Prostate gland (tissue), 2 donors: ENCODE results near the gene DPYSL5. TPM values are rescaled to one million over a fixed set of nuclear protein-coding genes. Genes with fewer than 3 reads are reported as not detected.

Experiments
- DNase-seq: peaks from one replicate; pipeline ENCODE4 v3.0.0-alpha.2; 2019; ENCODE audit warnings: low spot score
- H3K27ac ChIP-seq, 2 donors: fragments of 200-600 bp; sonication (generic); 2 replicates each; pipeline ENCODE4 v1.5.1; 2017 to 2019
- H3K27me3 ChIP-seq: fragments of 200-600 bp; sonication (generic); replicated peaks from 2 replicates; pipeline ENCODE4 v1.5.1; 2019; ENCODE audit not compliant: insufficient read depth
- H3K36me3 ChIP-seq, 2 donors: fragments of 200-600 bp; sonication (generic); 1 replicate in 1 of 2; 2 replicates in 1 of 2; pipeline versions ENCODE4 v1.5.1 to v1.8.1; 2017 to 2019
- H3K4me1 ChIP-seq: fragments of 200-600 bp; sonication (generic); replicated peaks from 2 replicates; pipeline ENCODE4 v1.5.1; 2019
- H3K4me3 ChIP-seq, 2 donors: fragments of 200-600 bp; sonication (generic); 2 replicates each; pipeline ENCODE4 v1.5.1; 2017 to 2019
- H3K9me3 ChIP-seq: fragments of 200-600 bp; sonication (generic); 2 replicates; pipeline ENCODE4 v1.5.1; 2017
- POLR2A ChIP-seq: fragments of 450-650 bp; IDR thresholded peaks from one replicate; pipeline ENCODE4 v1.6.1; 2016; ENCODE audit warnings: antibody characterized with exemption, mild to moderate bottlenecking
- POLR2AphosphoS5 ChIP-seq: sonication (generic); formaldehyde crosslinking; IDR thresholded peaks from one replicate; pipeline ENCODE4 v1.6.1; 2017; ENCODE audit warnings: antibody characterized with exemption
- WGBS: methylation state at CpG from one replicate; pipeline ENCODE4 v1.1.5; 2018; 5-methylcytosine and 5-hydroxymethylcytosine counted together
- intact Hi-C: fragments of 100-400 bp; cut with DNase I; formaldehyde crosslinking; loops from one replicate; pipeline ENCODE4 v1.14.2; 2022
- total RNA-seq, 2 donors: library from RNA; depleted of rRNA; stranded (reverse); fragments of >200 nt; gene quantifications; one replicate each; pipeline ENCODE4 v1.1.0, GENCODE V29; 2016
- TF ChIP-seq, protein P1 (sequence below), 4 experiments: fragments of 200-600 bp in 2 of 4; fragments of 450-650 bp in 2 of 4; sonication (generic) in 2 of 4; IDR thresholded peaks; 1 replicate in 3 of 4; 2 replicates in 1 of 4; pipeline ENCODE4 v1.5.1; 2016 to 2019; ENCODE audit warnings: antibody characterized with exemption in 4 of 4, mild to moderate bottlenecking in 2 of 4, moderate library complexity in 2 of 4

The DPYSL5 gene
- total RNA-seq, 2 donors from 2014 or later = 1.2 TPM; not detected in 1

DNA sequence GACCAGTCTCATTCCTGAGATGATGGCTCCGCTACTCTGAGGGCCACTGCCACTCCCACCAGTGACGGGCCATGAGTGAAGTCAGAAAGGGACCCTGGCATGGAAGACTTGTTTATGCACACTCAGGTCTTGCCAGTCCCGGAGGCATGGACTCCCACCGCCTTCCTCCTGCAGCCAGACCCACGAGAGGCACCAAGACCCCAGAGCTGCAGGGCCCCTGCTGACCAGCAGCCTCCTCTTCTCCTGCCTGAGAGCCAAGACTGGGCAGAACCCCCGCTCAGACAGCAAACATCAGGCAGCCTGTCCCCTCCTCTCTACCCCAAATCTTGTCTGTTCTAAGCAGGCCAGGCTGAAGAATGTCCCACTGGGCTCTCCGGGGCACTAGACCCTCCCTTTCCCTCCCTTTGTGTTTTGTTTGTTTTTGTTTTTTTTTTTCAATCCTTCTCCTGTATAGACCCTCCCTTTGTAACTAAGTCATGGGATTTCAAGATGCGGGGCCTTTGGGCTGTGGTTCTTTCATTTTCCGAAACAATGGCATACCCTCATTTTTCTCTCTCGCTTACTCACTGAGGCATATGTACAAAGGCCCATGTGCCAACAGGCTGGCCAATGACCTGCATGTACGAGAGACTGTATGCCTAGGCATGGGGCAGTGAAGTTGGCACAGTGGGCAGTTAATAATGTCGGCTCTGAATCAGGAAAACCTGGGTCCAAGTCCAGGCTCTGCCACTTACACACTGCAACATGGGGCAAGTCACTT is 98.2 kb downstream of the DPYSL5 start:
- no peaks in the 10 kb centered on the region for H3K4me1 ChIP-seq
- no peaks in the 10 kb centered on the region for H3K36me3 ChIP-seq
- no peaks in the 10 kb centered on the region for H3K27me3 ChIP-seq
- WGBS = 78% methylated on average over 12 of the region's 12 CpGs
- no peaks in the 10 kb centered on the region for H3K9me3 ChIP-seq
- H3K27ac ChIP-seq = no peak overlapping the region
- no peak for DNase-seq
- no peak overlapping the region for H3K4me3 ChIP-seq
- intact Hi-C loops = no loop called here
- TF ChIP-seq POLR2A = no peak
- TF ChIP-seq, protein P1, sequence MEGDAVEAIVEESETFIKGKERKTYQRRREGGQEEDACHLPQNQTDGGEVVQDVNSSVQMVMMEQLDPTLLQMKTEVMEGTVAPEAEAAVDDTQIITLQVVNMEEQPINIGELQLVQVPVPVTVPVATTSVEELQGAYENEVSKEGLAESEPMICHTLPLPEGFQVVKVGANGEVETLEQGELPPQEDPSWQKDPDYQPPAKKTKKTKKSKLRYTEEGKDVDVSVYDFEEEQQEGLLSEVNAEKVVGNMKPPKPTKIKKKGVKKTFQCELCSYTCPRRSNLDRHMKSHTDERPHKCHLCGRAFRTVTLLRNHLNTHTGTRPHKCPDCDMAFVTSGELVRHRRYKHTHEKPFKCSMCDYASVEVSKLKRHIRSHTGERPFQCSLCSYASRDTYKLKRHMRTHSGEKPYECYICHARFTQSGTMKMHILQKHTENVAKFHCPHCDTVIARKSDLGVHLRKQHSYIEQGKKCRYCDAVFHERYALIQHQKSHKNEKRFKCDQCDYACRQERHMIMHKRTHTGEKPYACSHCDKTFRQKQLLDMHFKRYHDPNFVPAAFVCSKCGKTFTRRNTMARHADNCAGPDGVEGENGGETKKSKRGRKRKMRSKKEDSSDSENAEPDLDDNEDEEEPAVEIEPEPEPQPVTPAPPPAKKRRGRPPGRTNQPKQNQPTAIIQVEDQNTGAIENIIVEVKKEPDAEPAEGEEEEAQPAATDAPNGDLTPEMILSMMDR (IDR thresholded peaks at IDR 0.05) = no peak
- TF ChIP-seq POLR2AphosphoS5 = no peak

DNA sequence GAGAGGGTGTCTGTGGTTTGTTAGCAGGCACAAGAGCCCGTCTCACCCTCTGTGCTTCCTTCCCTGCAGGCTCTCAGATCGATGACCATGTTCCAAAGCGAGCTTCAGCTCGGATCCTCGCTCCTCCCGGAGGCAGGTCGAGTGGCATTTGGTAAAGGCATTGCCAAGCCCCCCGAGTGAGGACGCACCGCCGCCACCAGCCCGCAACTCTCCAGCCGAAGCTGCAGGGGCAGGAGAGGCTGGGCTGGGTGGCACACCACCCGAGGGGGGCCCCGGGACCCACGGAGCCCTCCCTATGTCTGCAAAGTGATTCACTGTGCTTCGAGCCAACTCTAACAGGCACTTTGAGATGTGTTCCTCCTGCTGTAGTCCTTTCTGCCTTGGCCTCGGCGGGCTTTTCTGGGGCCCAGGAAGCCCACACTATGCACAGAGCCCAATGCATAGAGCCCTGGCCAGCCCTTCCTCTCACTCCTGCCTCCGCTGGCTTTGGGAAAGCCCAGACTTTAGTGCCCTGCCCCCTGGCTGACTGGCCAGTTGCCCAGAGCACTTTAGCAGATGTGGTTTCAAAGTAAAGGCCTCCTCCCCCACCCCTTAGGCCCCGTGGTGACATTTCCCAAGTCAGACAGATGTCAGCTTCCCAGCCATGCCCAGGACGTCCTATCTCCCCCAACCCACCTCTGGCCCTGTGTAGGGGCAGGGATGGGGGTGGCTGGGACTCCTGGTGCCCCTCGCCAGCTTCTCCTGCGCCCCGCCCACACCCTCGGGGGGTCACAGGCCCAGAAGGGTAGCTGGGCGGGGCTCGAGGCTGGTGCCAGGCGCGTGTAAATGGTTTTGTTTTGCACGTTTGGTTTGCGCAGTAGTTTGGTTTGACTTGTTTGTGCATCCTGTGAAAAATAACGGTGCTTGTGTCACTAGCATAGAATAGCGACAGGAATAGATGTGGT is 99.2 kb downstream of the DPYSL5 start:
- Histone ChIP-seq H3K9me3 (no peaks in the 10 kb centered on the region), H3K27ac (no peak overlapping the region), H3K4me3 (no peak overlapping the region), H3K27me3 (no peaks in the 10 kb centered on the region), H3K36me3 (no peaks in the 10 kb centered on the region), H3K4me1 (no peaks in the 10 kb centered on the region)
- no peak for DNase-seq
- TF ChIP-seq, protein P1 (IDR thresholded peaks at IDR 0.05) = no peak
- TF ChIP-seq POLR2AphosphoS5 (no peak), POLR2A (no peak)
- intact Hi-C loops = no loop called here
- WGBS = 57% methylated on average over 26 of the region's 34 CpGs

DNA sequence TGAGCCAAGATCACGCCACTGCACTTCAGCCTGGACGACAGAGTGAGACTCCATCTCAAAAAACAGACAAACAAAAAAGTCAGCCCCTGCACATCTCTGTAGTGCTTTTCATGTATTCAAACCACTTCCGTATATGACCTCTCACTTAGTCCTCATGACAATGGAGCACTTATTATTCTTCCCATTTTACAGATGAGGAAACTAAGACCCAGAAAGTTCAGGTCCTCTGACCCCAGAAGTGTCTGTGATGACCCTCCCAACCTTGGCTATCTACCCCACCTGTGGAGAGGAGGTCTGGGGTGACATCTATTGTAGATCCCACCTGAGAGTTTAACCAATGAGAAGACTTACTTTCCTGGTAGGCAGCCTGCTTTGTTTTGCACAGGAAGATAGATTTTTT is 100.9 kb downstream of the DPYSL5 start:
- no peak for DNase-seq
- H3K4me1 ChIP-seq = no peaks in the 10 kb centered on the region
- peaks cover 3% of the 10 kb centered on the region for H3K27me3 ChIP-seq
- no peak for TF ChIP-seq POLR2A
- TF ChIP-seq, protein P1 (IDR thresholded peaks at IDR 0.05) = no peak
- no peak for TF ChIP-seq POLR2AphosphoS5
- H3K4me3 ChIP-seq = no peak overlapping the region
- no peaks in the 10 kb centered on the region for H3K36me3 ChIP-seq
- H3K9me3 ChIP-seq = no peaks in the 10 kb centered on the region
- no peak overlapping the region for H3K27ac ChIP-seq
- WGBS = 93% methylated on average over 3 of the region's 3 CpGs
- intact Hi-C loops = no loop called here

DNA sequence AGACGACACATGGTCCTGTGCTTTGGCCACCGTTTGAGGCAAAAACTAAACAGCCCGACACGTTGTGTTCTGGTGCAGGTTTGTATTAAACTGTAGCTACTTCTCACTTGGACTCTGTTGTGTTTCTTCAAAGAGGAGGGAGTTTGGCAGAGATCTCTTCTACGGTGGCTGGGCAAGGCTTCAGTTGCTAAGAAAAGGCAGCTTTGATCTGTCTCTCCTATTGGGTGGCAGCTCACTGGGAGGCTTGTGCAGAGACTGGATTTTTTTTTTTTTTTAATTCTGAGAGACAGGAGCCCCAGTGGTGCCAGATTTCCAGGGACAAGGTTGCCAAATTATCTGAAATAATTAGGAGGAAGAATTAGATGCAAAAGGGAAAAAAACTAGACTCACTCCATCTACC is 102.3 kb downstream of the DPYSL5 start:
- DNase-seq = no peak
- WGBS = 63% methylated on average over 5 of the region's 5 CpGs
- Histone ChIP-seq H3K9me3 (no peaks in the 10 kb centered on the region), H3K27ac (no peak overlapping the region), H3K36me3 (no peaks in the 10 kb centered on the region), H3K27me3 (peaks cover 3% of the 10 kb centered on the region), H3K4me3 (no peak overlapping the region), H3K4me1 (no peaks in the 10 kb centered on the region)
- intact Hi-C loops = no loop called here
- no peak for TF ChIP-seq POLR2A
- TF ChIP-seq, protein P1 (IDR thresholded peaks at IDR 0.05) = no peak
- TF ChIP-seq POLR2AphosphoS5 = no peak
